Eye (tissue), 1 donor: ENCODE data around the gene APOLD1.
A peak's percentile ranks its signal among the peaks of the same experiment; 100 is the strongest.
"Not testable (repeated sequence)": the region's sequence is repeated elsewhere in the genome, so short reads cannot be mapped to it uniquely, and the experiment has no call there.

Experiments
- DNase-seq: peaks from one replicate; pipeline ENCODE4 v3.0.0-alpha.2; 2015

Gene APOLD1

DNA sequence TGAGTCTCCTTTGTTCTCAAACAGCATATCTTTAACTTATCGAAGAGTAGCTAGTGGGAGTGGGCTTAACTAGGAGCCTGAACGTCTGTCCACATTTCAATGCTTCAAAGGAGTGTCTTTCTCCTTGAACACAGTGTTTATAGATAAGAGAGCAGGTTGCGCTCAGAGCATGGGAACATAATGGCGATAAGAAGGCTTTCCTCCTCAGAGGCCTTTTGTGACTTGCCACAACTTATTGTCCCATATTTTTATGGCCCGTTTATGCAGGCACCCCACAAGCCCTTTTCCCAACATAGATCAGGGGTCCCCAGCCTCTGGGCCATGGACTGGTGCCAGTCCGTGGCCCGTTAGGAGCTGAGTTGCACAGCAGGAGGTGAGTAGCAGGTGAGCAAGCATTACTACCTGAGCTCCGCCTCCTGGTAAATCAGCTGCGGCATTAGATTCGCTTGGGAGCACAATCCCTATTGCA, 25.1 kb downstream of the APOLD1 start:
- DNase-seq, result no peak

GRCh38 chr12:12811343-12811742, 25.9 kb downstream of the APOLD1 start:
- no peak for DNase-seq

- DNase-seq, result no peak
Observed at GRCh38 chr12:12812174-12812573, 26.7 kb downstream of the APOLD1 start.

DNA sequence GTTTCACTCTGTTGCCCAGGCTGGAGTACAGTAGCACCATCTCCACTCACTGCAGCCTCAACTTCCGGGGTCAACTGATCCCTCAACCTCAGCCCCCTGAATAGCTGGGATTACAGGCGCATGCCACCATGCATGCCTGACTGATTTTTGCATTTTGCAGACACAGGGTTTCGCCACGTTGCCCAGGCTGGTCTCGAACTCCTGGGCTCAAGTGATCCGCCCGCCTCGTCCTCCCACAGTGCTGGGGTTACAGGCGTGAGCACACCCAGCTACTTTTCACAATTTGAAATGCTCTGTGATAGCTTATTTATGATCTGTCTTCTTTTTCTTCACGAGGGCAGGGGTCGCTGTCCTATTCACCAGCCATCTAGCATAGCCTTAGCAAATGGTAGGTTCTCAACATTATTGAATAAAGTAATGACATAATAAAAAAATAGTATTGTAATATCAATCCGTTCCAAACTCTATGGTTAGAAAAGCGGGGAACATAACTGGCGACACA, 27.2 kb downstream of the APOLD1 start:
- no peak for DNase-seq

DNA sequence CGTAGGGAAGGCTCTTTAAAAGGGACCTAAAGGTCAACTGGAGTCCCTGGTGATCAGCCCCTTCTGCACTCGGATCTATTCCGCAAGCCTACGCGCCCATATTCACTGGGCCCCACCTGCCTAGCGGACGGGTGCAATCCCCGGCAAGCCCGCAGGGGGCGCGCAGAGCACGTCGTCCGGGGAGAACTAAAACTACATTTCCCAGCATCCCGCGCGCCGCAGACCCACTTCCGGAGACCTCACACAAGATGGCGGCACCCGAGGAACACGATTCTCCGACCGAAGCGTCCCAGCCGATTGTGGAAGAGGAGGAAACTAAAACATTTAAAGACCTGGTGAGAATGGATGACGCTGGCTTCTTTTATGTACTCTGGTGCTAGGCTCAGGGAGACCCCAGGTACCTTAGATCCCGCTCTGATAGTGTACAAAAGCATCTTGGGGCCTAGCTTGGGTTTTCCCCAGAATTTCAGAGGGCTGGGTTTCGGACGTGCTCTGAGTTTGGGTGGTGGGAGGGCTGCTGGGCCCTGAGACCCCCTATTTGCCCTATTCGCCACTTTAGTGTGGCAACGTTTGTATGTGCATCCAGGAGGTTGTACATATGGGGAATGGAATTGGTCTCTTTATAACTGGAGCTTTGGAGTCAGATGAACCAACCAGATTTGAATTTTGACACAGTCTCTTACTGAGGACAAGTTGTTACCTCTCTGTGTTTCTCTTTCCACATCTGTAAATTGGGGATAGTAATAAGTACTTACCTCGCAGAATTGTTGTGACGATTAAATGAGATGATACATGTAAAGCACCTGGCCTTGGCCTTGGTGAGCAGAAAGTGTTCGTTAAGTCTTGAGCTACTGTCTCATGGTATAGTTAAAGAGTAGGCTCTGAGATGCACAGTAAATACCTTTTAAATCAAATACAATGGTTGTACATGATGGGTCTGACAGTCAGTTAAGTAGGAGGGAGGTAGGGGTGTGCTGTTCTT, 28.0 kb downstream of the APOLD1 start, which contains the start of gene DDX47:
TSS of gene DDX47 (plus strand) at position 227 of the 982 bp plus-strand sequence. CDS start at position 249, 22 bp downstream.
- peak; percentile 98 for DNase-seq

DNA sequence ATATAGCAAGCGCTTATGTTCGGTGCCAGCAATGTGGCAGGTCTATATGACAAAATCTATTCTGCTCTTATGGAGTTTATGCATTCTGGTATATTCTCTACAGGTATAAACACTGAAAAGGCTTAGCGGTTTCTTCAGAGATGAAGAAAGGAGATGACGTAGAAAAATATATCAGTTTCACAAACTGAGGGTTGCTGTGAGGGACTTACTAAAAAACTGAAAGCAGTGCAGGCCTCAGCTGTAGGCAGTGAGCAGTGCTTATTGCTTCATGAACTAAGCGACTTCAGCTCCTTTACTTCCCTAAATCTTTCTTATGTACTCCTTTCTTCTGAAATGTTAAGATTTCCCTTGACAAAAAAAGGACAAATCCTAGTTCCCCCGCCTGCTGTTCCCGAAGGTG, 32.2 kb downstream of the APOLD1 start:
- no peak for DNase-seq

GRCh38 chr12:12818701-12819100, 33.2 kb downstream of the APOLD1 start:
- no peak for DNase-seq

DNA sequence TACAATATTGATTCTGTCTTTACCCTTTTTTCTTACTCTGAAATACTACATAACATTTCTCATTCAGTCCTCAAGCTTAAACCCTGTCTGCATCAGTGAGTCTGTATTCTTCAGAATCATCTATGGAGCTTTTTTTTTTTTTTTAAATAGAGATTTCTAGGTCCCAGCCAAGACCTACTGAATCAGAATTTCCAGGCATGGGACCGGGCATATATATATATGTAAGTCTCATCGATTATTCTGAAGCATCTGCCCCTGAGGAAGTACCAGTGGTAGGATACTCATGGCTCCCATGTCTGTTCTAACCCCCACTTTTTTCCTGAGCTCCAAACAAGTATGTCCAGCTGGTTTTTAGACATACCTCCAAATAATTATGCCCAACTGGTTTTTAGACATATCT, 33.8 kb downstream of the APOLD1 start:
- DNase-seq, result no peak

- DNase-seq, result no peak
Observed at GRCh38 chr12:12819752-12820311, 34.4 kb downstream of the APOLD1 start.

DNA sequence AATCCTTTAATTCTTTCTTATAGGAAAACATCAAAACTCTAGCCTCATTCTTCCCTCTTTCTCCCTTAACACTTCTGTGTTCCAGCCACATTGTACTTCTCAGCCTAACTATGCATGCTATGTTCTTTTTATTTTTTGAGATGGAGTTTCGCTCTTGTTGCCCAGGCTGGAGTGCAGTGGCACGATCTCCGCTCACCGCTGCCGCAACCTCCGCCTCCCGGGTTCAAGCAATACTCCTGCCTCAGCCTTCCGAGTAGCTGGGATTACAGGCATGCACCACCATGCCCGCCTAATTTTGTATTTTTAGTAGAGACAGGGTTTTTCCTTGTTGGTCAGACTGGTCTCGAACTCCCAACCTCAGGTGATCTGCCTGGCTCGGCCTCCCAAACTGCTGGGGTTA, 34.9 kb downstream of the APOLD1 start:
- DNase-seq, result not testable (repeated sequence)

GRCh38 chr12:12821975-12822374, 36.5 kb downstream of the APOLD1 start:
- no peak for DNase-seq

DNA sequence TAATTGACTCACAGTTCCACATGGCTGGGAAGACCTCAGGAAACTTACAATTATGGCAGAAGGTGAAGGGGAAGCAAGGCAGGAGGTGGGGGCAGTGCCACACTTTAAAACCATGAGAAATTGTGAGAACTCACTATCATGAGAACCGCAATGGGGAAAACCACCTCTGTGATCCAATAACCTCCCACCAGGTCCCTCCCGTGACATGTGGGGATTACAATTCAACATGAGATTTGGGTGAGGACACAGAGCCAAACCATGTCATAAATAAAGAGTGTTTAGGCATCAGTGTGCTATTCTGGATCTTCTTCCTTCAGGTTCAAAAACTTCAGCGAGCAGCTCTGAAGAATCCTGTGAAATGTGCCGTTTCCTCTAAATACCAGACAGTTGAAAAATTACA, 37.4 kb downstream of the APOLD1 start:
- no peak for DNase-seq

- no peak for DNase-seq
Observed at GRCh38 chr12:12823300-12823699, 37.8 kb downstream of the APOLD1 start.

DNA sequence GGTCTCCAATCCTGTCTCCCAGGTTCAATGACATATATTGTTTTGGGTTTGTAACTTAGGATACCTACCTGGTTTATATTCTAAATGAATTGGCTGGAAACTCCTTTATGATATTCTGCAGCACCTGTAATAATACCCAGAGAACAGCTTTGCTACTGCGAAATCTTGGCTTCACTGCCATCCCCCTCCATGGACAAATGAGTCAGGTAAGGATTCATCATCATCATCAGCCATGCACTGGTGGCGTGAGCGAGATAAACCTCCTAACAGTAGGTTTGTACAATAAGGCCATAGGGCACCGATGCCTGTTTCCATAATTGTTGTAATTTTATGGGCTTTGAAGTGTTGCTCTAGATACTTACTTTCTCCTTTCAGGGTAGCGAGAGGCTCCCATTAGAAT, 38.4 kb downstream of the APOLD1 start:
- DNase-seq, result no peak

DNA sequence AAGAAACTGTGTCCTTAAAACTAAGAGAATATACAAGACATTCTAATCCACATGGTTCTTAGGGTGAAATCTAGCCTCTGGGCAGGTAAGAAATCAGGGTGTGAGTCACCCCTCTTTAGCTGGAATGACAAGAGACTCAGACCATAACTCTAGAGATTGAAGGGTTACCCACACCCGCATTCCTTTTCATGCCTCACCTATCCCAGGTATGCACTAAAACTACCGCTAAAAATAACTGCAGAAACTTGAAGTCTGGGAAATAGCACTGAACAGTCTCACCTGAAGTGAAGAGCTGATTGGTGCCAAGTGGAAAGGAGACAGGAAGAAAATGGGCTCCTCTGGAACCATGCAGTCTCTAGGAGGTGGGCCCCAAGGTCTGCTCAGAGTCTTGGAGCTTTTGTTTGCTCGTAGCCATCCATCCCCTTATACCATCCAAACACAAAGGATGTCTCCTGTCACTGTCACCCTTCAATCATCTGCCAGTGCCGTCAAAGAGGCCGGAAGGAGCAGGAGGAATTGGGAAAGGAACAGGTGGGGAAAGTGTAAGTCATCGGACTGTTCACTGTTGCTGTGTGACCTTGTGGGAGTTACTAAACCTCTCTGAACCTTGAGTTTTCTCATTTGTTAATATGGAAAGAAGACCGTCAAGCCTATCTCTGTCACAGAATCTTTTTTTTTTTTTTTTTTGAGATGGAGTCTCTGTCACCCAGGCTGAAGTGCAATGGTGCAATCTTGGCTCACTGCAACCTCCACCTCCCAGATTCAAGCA, 50.1 kb downstream of the APOLD1 start:
- DNase-seq, result no peak

- no peak for DNase-seq
Observed at GRCh38 chr12:12836571-12836970, 51.1 kb downstream of the APOLD1 start.

DNA sequence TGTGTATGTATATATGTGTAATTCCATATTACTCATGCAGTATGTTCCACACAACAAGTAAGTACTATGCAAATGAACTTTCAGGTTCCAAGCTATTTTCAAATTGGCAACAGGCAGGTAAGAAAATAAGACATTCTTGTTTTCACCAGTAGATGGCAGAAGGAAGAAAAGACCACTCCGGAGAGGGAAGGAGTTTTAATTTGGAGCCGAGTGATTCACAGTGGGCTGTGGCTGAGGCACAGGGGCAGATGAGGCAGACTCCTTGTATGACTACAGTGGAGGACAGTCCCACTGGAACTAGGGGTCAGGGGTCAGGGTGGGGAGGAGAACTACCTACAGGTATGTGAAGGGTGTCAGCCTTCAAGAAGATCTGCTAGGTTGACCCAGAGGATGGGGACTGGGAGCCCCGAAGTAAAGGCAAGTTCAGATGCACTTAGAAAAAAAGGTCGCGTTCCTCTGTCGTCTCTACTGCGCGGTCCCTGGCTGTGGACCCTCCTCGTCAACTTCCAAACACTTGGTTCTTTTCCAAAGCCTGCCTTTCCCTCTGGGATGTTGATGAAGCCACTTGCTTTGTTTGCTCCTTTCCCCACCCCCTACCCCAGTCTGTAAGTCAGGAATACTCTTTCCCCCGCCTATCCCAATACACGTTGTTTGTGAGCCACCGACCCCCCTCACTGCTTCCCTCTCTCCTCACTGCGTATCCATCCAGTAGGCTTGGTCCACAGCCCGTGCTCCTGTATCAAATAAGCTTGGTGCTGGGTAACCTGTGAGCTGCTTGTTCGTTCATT, 51.8 kb downstream of the APOLD1 start:
- DNase-seq, result peak; percentile 81

- no peak for DNase-seq
Observed at GRCh38 chr12:12837813-12838153, 52.3 kb downstream of the APOLD1 start.

DNA sequence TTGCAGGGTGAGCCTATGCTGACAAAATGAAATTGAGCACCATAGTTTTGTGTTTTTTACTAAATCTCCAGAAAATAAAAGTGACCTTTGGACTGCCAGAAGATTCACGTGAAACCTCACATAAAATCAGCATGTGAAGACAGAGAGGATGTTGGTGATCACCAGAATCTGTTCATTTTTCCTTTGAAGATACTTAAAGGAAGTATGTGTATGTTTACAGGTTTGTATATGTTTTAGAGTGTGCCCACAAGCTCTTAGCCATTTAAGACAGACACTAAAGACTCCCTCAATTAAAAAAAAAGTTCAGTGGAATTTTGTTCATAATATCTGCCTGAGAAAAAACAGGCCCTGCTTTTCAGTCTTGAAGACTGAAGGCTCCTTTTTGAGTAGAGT, 53.5 kb downstream of the APOLD1 start:
- no peak for DNase-seq

DNA sequence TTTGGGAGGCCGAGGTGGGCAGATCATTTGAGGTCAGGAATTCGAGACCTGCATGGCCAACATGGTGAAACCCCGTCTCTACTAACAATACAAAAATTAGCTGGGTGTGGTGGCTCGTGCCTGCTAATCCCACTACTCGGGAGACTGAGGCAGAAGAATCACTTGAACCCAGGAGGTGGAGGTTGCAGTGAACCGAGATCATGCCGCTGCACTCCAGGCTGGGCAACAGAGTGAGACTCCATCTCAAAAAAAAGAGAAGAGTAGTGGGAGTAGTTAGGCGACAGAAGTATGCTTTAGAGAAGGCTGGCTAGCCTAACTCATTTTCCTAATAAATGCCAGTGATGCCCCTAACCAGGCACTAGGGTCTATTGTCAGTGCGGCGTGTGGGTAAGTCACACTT, 54.0 kb downstream of the APOLD1 start:
- not testable (repeated sequence) for DNase-seq

DNA sequence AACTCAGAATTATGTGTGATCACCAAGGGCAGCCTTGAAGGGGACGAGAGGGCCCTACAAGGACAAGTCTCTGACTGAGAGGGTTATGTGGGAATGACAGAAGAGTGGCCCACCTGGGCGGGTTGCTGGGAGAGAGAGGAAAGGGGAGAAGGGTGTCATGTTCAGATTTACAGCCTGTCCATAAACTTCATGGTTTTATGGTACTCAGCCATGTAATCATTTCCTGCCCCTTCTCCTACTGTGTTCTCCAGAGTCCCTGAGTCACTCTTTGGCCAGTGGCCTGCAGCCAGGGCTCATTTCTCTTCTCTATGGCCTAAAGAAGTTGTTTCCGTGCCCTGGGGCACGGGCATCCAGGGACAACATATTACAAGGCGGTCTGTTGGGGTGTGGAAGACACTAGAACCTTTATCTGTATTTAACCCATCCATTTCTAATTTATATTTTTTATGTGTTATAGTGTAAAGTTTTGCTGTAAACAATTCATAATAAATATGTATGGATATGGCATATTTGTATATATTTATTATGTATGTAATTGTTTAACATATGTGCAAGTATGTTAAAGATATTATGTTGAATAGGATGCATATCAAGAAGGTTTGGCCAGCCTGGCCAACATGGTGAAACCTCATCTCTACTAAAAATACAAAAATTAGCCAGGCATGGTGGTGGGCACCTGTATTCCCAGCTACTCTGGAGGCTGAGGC, 54.6 kb downstream of the APOLD1 start:
- DNase-seq, result no peak

- no peak for DNase-seq
Observed at GRCh38 chr12:12840580-12840899, 55.1 kb downstream of the APOLD1 start.
